ENCODE results near the gene HOXC13.

The HOXC13 gene

GRCh38 chr12:53986686-53987483, 48.3 kb downstream of the HOXC13 start:
- no peak for DNase-seq (ENCODE audit: low spot score)
- H3K9me3 ChIP-seq (ENCODE audit: severe bottlenecking): no peaks in the 10 kb centered on the region
- no peak for TF ChIP-seq CTCF (IDR thresholded peaks at IDR 0.05; ENCODE audit: poor library complexity, severe bottlenecking)
- no peak for ATAC-seq (ENCODE audit: low read depth)
- no peak overlapping the region for H3K27ac ChIP-seq (ENCODE audit: poor library complexity, severe bottlenecking)
- H3K4me3 ChIP-seq (ENCODE audit: severe bottlenecking): no peak overlapping the region
- H3K4me1 ChIP-seq (ENCODE audit: insufficient read depth, poor library complexity, severe bottlenecking): peaks cover 6% of the 10 kb centered on the region
- no peaks in the 10 kb centered on the region for H3K36me3 ChIP-seq (ENCODE audit: low read depth)
- peaks cover 93% of the 10 kb centered on the region for H3K27me3 ChIP-seq (ENCODE audit: insufficient read depth, poor library complexity, severe bottlenecking)

- Histone ChIP-seq H3K4me3 (ENCODE audit: severe bottlenecking) (no peak overlapping the region), H3K27ac (ENCODE audit: poor library complexity, severe bottlenecking) (no peak overlapping the region), H3K36me3 (ENCODE audit: low read depth) (no peaks in the 10 kb centered on the region), H3K27me3 (ENCODE audit: insufficient read depth, poor library complexity, severe bottlenecking) (peaks cover 93% of the 10 kb centered on the region), H3K9me3 (ENCODE audit: severe bottlenecking) (no peaks in the 10 kb centered on the region), H3K4me1 (ENCODE audit: insufficient read depth, poor library complexity, severe bottlenecking) (peaks cover 6% of the 10 kb centered on the region)
- DNase-seq (ENCODE audit: low spot score) (no peak), ATAC-seq (ENCODE audit: low read depth) (no peak)
- no peak for TF ChIP-seq CTCF (IDR thresholded peaks at IDR 0.05; ENCODE audit: poor library complexity, severe bottlenecking)
Measured at GRCh38 chr12:53987787-53988230, 49.2 kb downstream of the HOXC13 start.

GRCh38 chr12:53988541-53989226, 50.1 kb downstream of the HOXC13 start:
- H3K27ac ChIP-seq (ENCODE audit: poor library complexity, severe bottlenecking): no peak overlapping the region
- peaks cover 93% of the 10 kb centered on the region for H3K27me3 ChIP-seq (ENCODE audit: insufficient read depth, poor library complexity, severe bottlenecking)
- ATAC-seq (ENCODE audit: low read depth) (no peak), DNase-seq (ENCODE audit: low spot score) (no peak)
- H3K36me3 ChIP-seq (ENCODE audit: low read depth): no peaks in the 10 kb centered on the region
- H3K9me3 ChIP-seq (ENCODE audit: severe bottlenecking): no peaks in the 10 kb centered on the region
- H3K4me3 ChIP-seq (ENCODE audit: severe bottlenecking): peak overlapping the region; percentile 4
- no peak for TF ChIP-seq CTCF (IDR thresholded peaks at IDR 0.05; ENCODE audit: poor library complexity, severe bottlenecking)
- H3K4me1 ChIP-seq (ENCODE audit: insufficient read depth, poor library complexity, severe bottlenecking): peaks cover 6% of the 10 kb centered on the region

- Histone ChIP-seq H3K27me3 (ENCODE audit: insufficient read depth, poor library complexity, severe bottlenecking) (peaks cover 94% of the 10 kb centered on the region), H3K36me3 (ENCODE audit: low read depth) (no peaks in the 10 kb centered on the region), H3K9me3 (ENCODE audit: severe bottlenecking) (no peaks in the 10 kb centered on the region), H3K4me1 (ENCODE audit: insufficient read depth, poor library complexity, severe bottlenecking) (peaks cover 6% of the 10 kb centered on the region), H3K27ac (ENCODE audit: poor library complexity, severe bottlenecking) (no peak overlapping the region), H3K4me3 (ENCODE audit: severe bottlenecking) (peak overlapping the region; percentile 4)
- DNase-seq (ENCODE audit: low spot score): no peak
- peak; percentile 64 for TF ChIP-seq CTCF (IDR thresholded peaks at IDR 0.05; ENCODE audit: poor library complexity, severe bottlenecking)
- no peak for ATAC-seq (ENCODE audit: low read depth)
Measured at GRCh38 chr12:53989227-53990113, 50.8 kb downstream of the HOXC13 start.

Data from RWPE2 (cell line).